Chondrocyte (in vitro differentiated cells): Measurements from ENCODE around the gene TUBGCP4. TPM values are rescaled to one million over a fixed set of nuclear protein-coding genes. Genes with fewer than 3 reads are reported as not detected.

Source experiments
- DNase-seq: peaks from one replicate; pipeline ENCODE4 v3.0.0; 2021; ENCODE audit warnings: mixed read lengths, low spot score
- H3K27ac Mint-ChIP-seq: one replicate; pipeline ENCODE4 v1.8.0; 2021; ENCODE audit warnings: mild to moderate bottlenecking, moderate library complexity, mixed read lengths; ENCODE audit not compliant: unreplicated experiment
- H3K27me3 Mint-ChIP-seq: 2 replicates; pipeline ENCODE4 v1.8.0; 2021; ENCODE audit warnings: low read depth, mixed read lengths
- H3K36me3 Mint-ChIP-seq: 2 replicates; pipeline ENCODE4 v1.8.0; 2021; ENCODE audit warnings: low read depth, mixed read lengths
- H3K4me1 Mint-ChIP-seq: 2 replicates; pipeline ENCODE4 v1.8.0; 2021; ENCODE audit warnings: low read depth, mild to moderate bottlenecking, mixed read lengths
- H3K4me3 Mint-ChIP-seq: one replicate; pipeline ENCODE4 v1.8.0; 2021; ENCODE audit warnings: mild to moderate bottlenecking, moderate library complexity, mixed read lengths; ENCODE audit not compliant: unreplicated experiment
- H3K9me3 Mint-ChIP-seq: 2 replicates; pipeline ENCODE4 v1.8.0; 2021; ENCODE audit warnings: low read depth, mixed read lengths
- CTCF ChIP-seq: fragments of 200-600 bp; sonication (generic); IDR thresholded peaks from 2 replicates; pipeline ENCODE4 v1.5.0; 2021; ENCODE audit warnings: antibody characterized with exemption, mild to moderate bottlenecking, moderate library complexity
- total RNA-seq: library from RNA; stranded (reverse); gene quantifications from 3 replicates; pipeline ENCODE4 v1.2.1, GENCODE V29; 2021

The TUBGCP4 gene
- total RNA-seq, 1 donor from 2014 or later = 11.7 TPM

GRCh38 chr15:43433165-43433564 lies 62.3 kb downstream of the TUBGCP4 start:
- no peaks in the 10 kb centered on the region for H3K4me1 Mint-ChIP-seq
- DNase-seq = no peak
- H3K27ac Mint-ChIP-seq = no peak overlapping the region
- H3K9me3 Mint-ChIP-seq = no peaks in the 10 kb centered on the region
- no peaks in the 10 kb centered on the region for H3K27me3 Mint-ChIP-seq
- H3K36me3 Mint-ChIP-seq = peaks cover 19% of the 10 kb centered on the region
- H3K4me3 Mint-ChIP-seq = no peak overlapping the region
- no peak for TF ChIP-seq CTCF

- Mint-ChIP-seq H3K36me3 (peaks cover 19% of the 10 kb centered on the region), H3K27ac (peak overlapping the region; percentile 39), H3K9me3 (no peaks in the 10 kb centered on the region), H3K27me3 (no peaks in the 10 kb centered on the region), H3K4me1 (no peaks in the 10 kb centered on the region), H3K4me3 (no peak overlapping the region)
- no peak for TF ChIP-seq CTCF
- no peak for DNase-seq
These were observed 62.9 kb downstream of the TUBGCP4 start for GRCh38 chr15:43433661-43434303.

- H3K4me3 Mint-ChIP-seq = no peak overlapping the region
- no peak for TF ChIP-seq CTCF
- H3K27me3 Mint-ChIP-seq = no peaks in the 10 kb centered on the region
- H3K27ac Mint-ChIP-seq = no peak overlapping the region
- no peaks in the 10 kb centered on the region for H3K9me3 Mint-ChIP-seq
- peaks cover 19% of the 10 kb centered on the region for H3K36me3 Mint-ChIP-seq
- DNase-seq = no peak
- H3K4me1 Mint-ChIP-seq = no peaks in the 10 kb centered on the region
These were observed 63.5 kb downstream of the TUBGCP4 start for GRCh38 chr15:43434446-43434845.

GRCh38 chr15:43436395-43436794 lies 65.5 kb downstream of the TUBGCP4 start:
- Mint-ChIP-seq H3K27ac (no peak overlapping the region), H3K4me1 (peaks cover 10% of the 10 kb centered on the region), H3K27me3 (no peaks in the 10 kb centered on the region), H3K4me3 (no peak overlapping the region), H3K9me3 (no peaks in the 10 kb centered on the region), H3K36me3 (peaks cover 13% of the 10 kb centered on the region)
- no peak for TF ChIP-seq CTCF
- no peak for DNase-seq

GRCh38 chr15:43439268-43439667 lies 68.4 kb downstream of the TUBGCP4 start:
- Mint-ChIP-seq H3K27ac (no peak overlapping the region), H3K36me3 (peaks cover 3% of the 10 kb centered on the region), H3K9me3 (no peaks in the 10 kb centered on the region), H3K4me1 (peaks cover 11% of the 10 kb centered on the region), H3K4me3 (no peak overlapping the region), H3K27me3 (no peaks in the 10 kb centered on the region)
- no peak for TF ChIP-seq CTCF
- DNase-seq = no peak
